Measurements from ENCODE around the gene IMMP2L. TPM values are rescaled to one million over a fixed set of nuclear protein-coding genes. Genes with fewer than 3 reads are reported as not detected.

Gene IMMP2L
- total and polyA plus RNA-seq, 2 of the 8 experiments (the other 6 are each of a cell fraction or from before 2014, with no cell fraction given), result 2.3 to 10.1 TPM

- no peak for TF ChIP-seq ATF2 (IDR thresholded peaks at IDR 0.05; ENCODE audit: low read length)
These were observed 45.7 kb downstream of the IMMP2L start (continued) for GRCh38 chr7:111516612-111517011.

Measured in H1 (cell line).